ENCODE results near the gene GAMT.

The GAMT gene

GRCh38 chr19:1417681-1418495, 16.5 kb upstream of the GAMT start:
- DNase-seq, result no peak

- no peak for DNase-seq
Observed at GRCh38 chr19:1417145-1417544, 15.8 kb upstream of the GAMT start.

- no peak for DNase-seq
Observed at GRCh38 chr19:1416014-1416841, 14.9 kb upstream of the GAMT start.

- DNase-seq, result no peak
Observed at GRCh38 chr19:1412995-1413800, 11.9 kb upstream of the GAMT start.

GRCh38 chr19:1412323-1412923, 11.1 kb upstream of the GAMT start:
- no peak for DNase-seq

GRCh38 chr19:1411255-1412191, 10.2 kb upstream of the GAMT start:
- peak; percentile 24 for DNase-seq

- DNase-seq, result no peak
Observed at GRCh38 chr19:1410789-1411188, 9.4 kb upstream of the GAMT start.

GRCh38 chr19:1410136-1410786, 8.9 kb upstream of the GAMT start:
- DNase-seq, result no peak

- DNase-seq, result no peak
Observed at GRCh38 chr19:1409204-1410005, 8.1 kb upstream of the GAMT start.

- peak; percentile 20 for DNase-seq
Observed at GRCh38 chr19:1408300-1409203, 7.2 kb upstream of the GAMT start.

- DNase-seq, result no peak
Observed at GRCh38 chr19:1407528-1408299, 6.4 kb upstream of the GAMT start, which contains the start of gene DAZAP1. Gene DAZAP1 (plus strand): TSS chr19:1407586. CDS start chr19:1407774, 188 bp downstream.

- DNase-seq, result peak; percentile 96
Observed at GRCh38 chr19:1406774-1407527, 5.6 kb upstream of the GAMT start.

- no peak for DNase-seq
Observed at GRCh38 chr19:1402411-1403070, 1.2 kb upstream of the GAMT start.

- no peak for DNase-seq
Observed at GRCh38 chr19:1401889-1402217, 511 bp upstream of the GAMT start.

- DNase-seq, result peak; percentile 66
Observed at GRCh38 chr19:1400281-1401137, 833 bp downstream of the GAMT start.

GRCh38 chr19:1399745-1400144, 1.6 kb downstream of the GAMT start:
- DNase-seq, result no peak

Measured in NCI-H82 (cell line).